ENCODE data around the gene USH1G.
A peak's percentile ranks its signal among the peaks of the same experiment; 100 is the strongest.

DNA sequence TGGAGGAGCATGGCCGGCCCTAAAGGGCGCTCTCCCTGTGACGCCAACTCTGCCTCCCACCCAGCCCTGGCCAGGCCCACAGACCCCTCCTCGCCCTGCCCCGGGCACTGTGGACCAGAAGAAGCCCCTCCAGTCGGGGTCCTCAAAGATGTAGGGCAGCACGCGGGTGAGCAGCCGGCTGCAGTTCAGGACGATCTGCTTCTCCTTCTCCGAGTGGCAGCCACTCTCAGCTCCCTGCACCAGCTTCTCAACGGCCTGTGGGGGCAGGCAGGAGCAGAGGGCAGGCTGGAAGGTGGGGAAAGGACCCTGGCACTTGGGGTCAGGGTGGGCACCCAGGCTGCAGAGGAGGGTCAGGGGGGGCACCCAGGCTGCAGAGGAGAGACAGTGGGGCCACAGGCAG lies 40.6 kb upstream of the USH1G start:
- TF ChIP-seq, protein P1, sequence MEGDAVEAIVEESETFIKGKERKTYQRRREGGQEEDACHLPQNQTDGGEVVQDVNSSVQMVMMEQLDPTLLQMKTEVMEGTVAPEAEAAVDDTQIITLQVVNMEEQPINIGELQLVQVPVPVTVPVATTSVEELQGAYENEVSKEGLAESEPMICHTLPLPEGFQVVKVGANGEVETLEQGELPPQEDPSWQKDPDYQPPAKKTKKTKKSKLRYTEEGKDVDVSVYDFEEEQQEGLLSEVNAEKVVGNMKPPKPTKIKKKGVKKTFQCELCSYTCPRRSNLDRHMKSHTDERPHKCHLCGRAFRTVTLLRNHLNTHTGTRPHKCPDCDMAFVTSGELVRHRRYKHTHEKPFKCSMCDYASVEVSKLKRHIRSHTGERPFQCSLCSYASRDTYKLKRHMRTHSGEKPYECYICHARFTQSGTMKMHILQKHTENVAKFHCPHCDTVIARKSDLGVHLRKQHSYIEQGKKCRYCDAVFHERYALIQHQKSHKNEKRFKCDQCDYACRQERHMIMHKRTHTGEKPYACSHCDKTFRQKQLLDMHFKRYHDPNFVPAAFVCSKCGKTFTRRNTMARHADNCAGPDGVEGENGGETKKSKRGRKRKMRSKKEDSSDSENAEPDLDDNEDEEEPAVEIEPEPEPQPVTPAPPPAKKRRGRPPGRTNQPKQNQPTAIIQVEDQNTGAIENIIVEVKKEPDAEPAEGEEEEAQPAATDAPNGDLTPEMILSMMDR (IDR thresholded peaks at IDR 0.05; ENCODE audit: low read length): peak; percentile 29; the same call in 1 of the 2 replicates
- TF ChIP-seq EZH2 (IDR thresholded peaks at IDR 0.05; ENCODE audit: borderline replicate concordance, low read length): no peak

Measured in OCI-LY1 (cell line).